ENCODE results near the gene RAMP1. TPM values are rescaled to one million over a fixed set of nuclear protein-coding genes. Genes with fewer than 3 reads are reported as not detected.

RAMP1 gene
- total and polyA plus RNA-seq, 2 donors (not counting 1 experiment from before 2014, with no cell fraction given) = 3.3 to 16.0 TPM

- no peak overlapping the region for H3K4me3 ChIP-seq (replicated peaks in 1 of 4; ENCODE audit: control extremely low read depth in 1 of 4, insufficient read depth in 1 of 4, low read depth in 3 of 4, low read length in 4 of 4)
- H2AFZ ChIP-seq (ENCODE audit: low read length) = no peak overlapping the region
- H3K27ac ChIP-seq (ENCODE audit: insufficient read depth, low read length) = no peak overlapping the region
- no peaks in the 10 kb centered on the region for H4K20me1 ChIP-seq (ENCODE audit: control insufficient read depth, extremely low read depth, insufficient read depth, low read length)
- H3K79me2 ChIP-seq (ENCODE audit: control insufficient read depth, insufficient read depth, low read length) = no peaks in the 10 kb centered on the region
- no peak overlapping the region for H3K4me2 ChIP-seq (ENCODE audit: extremely low read depth, insufficient read depth, low read length)
- no peaks in the 10 kb centered on the region for H3K9me3 ChIP-seq (ENCODE audit: control insufficient read depth, insufficient read depth, low read depth, low read length)
- TF ChIP-seq CTCF (conservative IDR thresholded peaks at IDR 0.05 in 1 of 2, IDR thresholded peaks at IDR 0.05 in 1 of 2; ENCODE audit: low read depth in 1 of 2, low read length in 2 of 2) (no peak), EZH2 (IDR thresholded peaks at IDR 0.05; ENCODE audit: low read length, missing control alignments) (no peak)
- H3K4me1 ChIP-seq (ENCODE audit: control insufficient read depth, extremely low read depth, insufficient read depth, low read length) = no peaks in the 10 kb centered on the region
- DNase-seq (ENCODE audit: low read depth in 2 of 2) = no peak
- no peaks in the 10 kb centered on the region for H3K27me3 ChIP-seq (ENCODE audit: control insufficient read depth, insufficient read depth, low read length)
- H3K9ac ChIP-seq (ENCODE audit: insufficient read depth, low read length) = no peak overlapping the region
- no peaks in the 10 kb centered on the region for H3K36me3 ChIP-seq (ENCODE audit: control insufficient read depth, insufficient read depth, low read length)
Measured at GRCh38 chr2:237900891-237901831, 41.7 kb downstream of the RAMP1 start.

GRCh38 chr2:237901932-237902850 is 42.8 kb downstream of the RAMP1 start:
- H3K9ac ChIP-seq (ENCODE audit: insufficient read depth, low read length) = no peak overlapping the region
- H3K4me2 ChIP-seq (ENCODE audit: extremely low read depth, insufficient read depth, low read length) = no peak overlapping the region
- no peaks in the 10 kb centered on the region for H3K79me2 ChIP-seq (ENCODE audit: control insufficient read depth, insufficient read depth, low read length)
- H3K9me3 ChIP-seq (ENCODE audit: control insufficient read depth, insufficient read depth, low read depth, low read length) = no peaks in the 10 kb centered on the region
- H3K27me3 ChIP-seq (ENCODE audit: control insufficient read depth, insufficient read depth, low read length) = no peaks in the 10 kb centered on the region
- no peaks in the 10 kb centered on the region for H3K4me1 ChIP-seq (ENCODE audit: control insufficient read depth, extremely low read depth, insufficient read depth, low read length)
- H3K36me3 ChIP-seq (ENCODE audit: control insufficient read depth, insufficient read depth, low read length) = no peaks in the 10 kb centered on the region
- no peak overlapping the region for H3K4me3 ChIP-seq (replicated peaks in 1 of 4; ENCODE audit: control extremely low read depth in 1 of 4, insufficient read depth in 1 of 4, low read depth in 3 of 4, low read length in 4 of 4)
- TF ChIP-seq CTCF (conservative IDR thresholded peaks at IDR 0.05 in 1 of 2, IDR thresholded peaks at IDR 0.05 in 1 of 2; ENCODE audit: low read depth in 1 of 2, low read length in 2 of 2) = no peak
- TF ChIP-seq EZH2 (IDR thresholded peaks at IDR 0.05; ENCODE audit: low read length, missing control alignments) = no peak
- DNase-seq (ENCODE audit: low read depth in 2 of 2) = no peak
- no peaks in the 10 kb centered on the region for H4K20me1 ChIP-seq (ENCODE audit: control insufficient read depth, extremely low read depth, insufficient read depth, low read length)
- H3K27ac ChIP-seq (ENCODE audit: insufficient read depth, low read length) = no peak overlapping the region
- no peak overlapping the region for H2AFZ ChIP-seq (ENCODE audit: low read length)

Data from fibroblast of lung (primary cell).